A549 (cell line): ENCODE data around the gene RTL9.

Experiments used
- BHLHE40 ChIP-seq: IDR thresholded peaks from 2 replicates; pipeline ENCODE4 v1.6.1; 2012; ENCODE audit warnings: low read depth, low read length, inconsistent platforms
- HOXB13 ChIP-seq: fragments of 250-450 bp; sonication (Bioruptor Pico); IDR thresholded peaks from 2 replicates; pipeline ENCODE4 v1.5.0; 2020; ENCODE audit warnings: low read depth, mild to moderate bottlenecking, moderate library complexity
- MAFK ChIP-seq: fragments of 450-650 bp; IDR thresholded peaks from 2 replicates; pipeline ENCODE4 v1.6.1; 2014; ENCODE audit not compliant: partially characterized antibody
- MAX ChIP-seq: IDR thresholded peaks from 2 replicates; pipeline ENCODE4 v1.6.1; 2012
- PHF8 ChIP-seq: fragments of 200-600 bp; sonication (generic); IDR thresholded peaks from 2 replicates; pipeline ENCODE4 v1.6.1; 2016; ENCODE audit warnings: low read depth, mild to moderate bottlenecking, antibody characterized with exemption, moderate library complexity, borderline replicate concordance
- POLR2A ChIP-seq: IDR thresholded peaks from 2 replicates; pipeline ENCODE4 v1.6.1; 2012; ENCODE audit warnings: mild to moderate bottlenecking, low read length
- RAD21 ChIP-seq, 2 experiments: fragments of >200 bp in 1 of 2; sonication (Bioruptor Twin) in 1 of 2; formaldehyde crosslinking in 1 of 2; IDR thresholded peaks in 1 of 2; conservative IDR thresholded peaks in 1 of 2; 2 replicates in 1 of 2; 3 replicates in 1 of 2; pipeline ENCODE4 v1.6.1; 2012 to 2018; ENCODE audit warnings: inconsistent platforms in 1 of 2
- USF2 ChIP-seq: fragments of 450-650 bp; IDR thresholded peaks from 2 replicates; pipeline ENCODE4 v1.6.1; 2014; ENCODE audit warnings: antibody characterized with exemption
- TF ChIP-seq, protein P1 (sequence below): fragments of >200 bp; sonication (Bioruptor Twin); formaldehyde crosslinking; IDR thresholded peaks from 3 replicates; pipeline ENCODE4 v1.5.1; 2016

DNA sequence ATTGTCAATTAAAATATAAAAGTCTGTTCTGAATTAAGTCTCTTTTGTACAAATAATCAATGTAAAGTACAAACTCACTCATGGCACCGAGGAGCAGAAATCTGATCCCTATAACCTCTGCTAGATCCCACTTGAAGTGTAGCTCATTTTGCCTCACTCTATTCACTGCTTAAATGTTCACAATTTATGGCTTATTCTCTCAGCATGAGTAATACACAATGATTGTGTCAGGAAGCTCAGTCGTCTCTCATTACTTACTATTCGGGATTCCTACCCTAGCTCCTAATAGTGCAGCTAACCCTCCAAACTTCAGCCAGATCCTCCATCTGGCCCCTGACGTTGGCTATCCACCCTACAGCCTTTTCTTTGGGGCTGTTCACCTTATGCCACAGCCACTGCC, 36.0 kb upstream of the RTL9 start:
- TF ChIP-seq HOXB13 (CRISPR knock-in tag), result no peak
- no peak for TF ChIP-seq MAX
- no peak for TF ChIP-seq POLR2A
- no peak for TF ChIP-seq RAD21 (conservative IDR thresholded peaks at IDR 0.05 in 1 of 2, IDR thresholded peaks at IDR 0.05 in 1 of 2)
- no peak for TF ChIP-seq MAFK
- TF ChIP-seq, protein P1, sequence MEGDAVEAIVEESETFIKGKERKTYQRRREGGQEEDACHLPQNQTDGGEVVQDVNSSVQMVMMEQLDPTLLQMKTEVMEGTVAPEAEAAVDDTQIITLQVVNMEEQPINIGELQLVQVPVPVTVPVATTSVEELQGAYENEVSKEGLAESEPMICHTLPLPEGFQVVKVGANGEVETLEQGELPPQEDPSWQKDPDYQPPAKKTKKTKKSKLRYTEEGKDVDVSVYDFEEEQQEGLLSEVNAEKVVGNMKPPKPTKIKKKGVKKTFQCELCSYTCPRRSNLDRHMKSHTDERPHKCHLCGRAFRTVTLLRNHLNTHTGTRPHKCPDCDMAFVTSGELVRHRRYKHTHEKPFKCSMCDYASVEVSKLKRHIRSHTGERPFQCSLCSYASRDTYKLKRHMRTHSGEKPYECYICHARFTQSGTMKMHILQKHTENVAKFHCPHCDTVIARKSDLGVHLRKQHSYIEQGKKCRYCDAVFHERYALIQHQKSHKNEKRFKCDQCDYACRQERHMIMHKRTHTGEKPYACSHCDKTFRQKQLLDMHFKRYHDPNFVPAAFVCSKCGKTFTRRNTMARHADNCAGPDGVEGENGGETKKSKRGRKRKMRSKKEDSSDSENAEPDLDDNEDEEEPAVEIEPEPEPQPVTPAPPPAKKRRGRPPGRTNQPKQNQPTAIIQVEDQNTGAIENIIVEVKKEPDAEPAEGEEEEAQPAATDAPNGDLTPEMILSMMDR, result no peak
- TF ChIP-seq USF2, result no peak
- TF ChIP-seq BHLHE40, result no peak
- no peak for TF ChIP-seq PHF8
